Heart left ventricle (tissue), 13 donors: ENCODE measurements around the gene CDC42EP3.

ENCODE experiments used
- POLR2A ChIP-seq, 2 donors: fragments of 450-650 bp; IDR thresholded peaks; one replicate each; pipeline ENCODE4 v1.6.1; 2017; ENCODE audit warnings: antibody characterized with exemption in 2 of 2, mild to moderate bottlenecking in 2 of 2, moderate library complexity in 2 of 2
- TF ChIP-seq, protein P1 (sequence below), 12 donors: fragments of 200-600 bp; sonication (generic) in 4 of 12; IDR thresholded peaks; one replicate each; pipeline versions ENCODE4 v1.5.0 to v1.8.0; 2018 to 2022; ENCODE audit warnings: antibody characterized with exemption in 12 of 12, mild to moderate bottlenecking in 5 of 12
- donor health status: ischemic (EF 13 %, LVEDD 7.1; RV severe dilation, severe dysfunction).
- donor health status: DM: no; HTN: yes; CAD: no.
- donor health status: DM: no; HTN: no; CAD: no.
- donor health status: ischemic (EF 25% LVEDD 6.9; RV normal size, moderate dysfunction).
- donor health status: ischemic (EF 25% LVEDD 5.7; RV mildly dilated, moderate dysfunction).
- donor health status: ischemic (EF 35%, LVEDD 5.7; RV mildly dilated, moderate dysfunction).
- donor health status: nonischemic (EF 11% LVEDD 7.7; RV severe dilation, severe dysfunction).
- donor health status: DM: yes; HTN: yes; CAD: no.
- donor health status: PGD.
- donor health status: ischemic (EF 29% LVEDD 5.4; RV normal size, mild dysfunction).
- donor health status: nonischemic (EF 23%, LVEDD 6.1; RV moderate dilation, normal function).

DNA sequence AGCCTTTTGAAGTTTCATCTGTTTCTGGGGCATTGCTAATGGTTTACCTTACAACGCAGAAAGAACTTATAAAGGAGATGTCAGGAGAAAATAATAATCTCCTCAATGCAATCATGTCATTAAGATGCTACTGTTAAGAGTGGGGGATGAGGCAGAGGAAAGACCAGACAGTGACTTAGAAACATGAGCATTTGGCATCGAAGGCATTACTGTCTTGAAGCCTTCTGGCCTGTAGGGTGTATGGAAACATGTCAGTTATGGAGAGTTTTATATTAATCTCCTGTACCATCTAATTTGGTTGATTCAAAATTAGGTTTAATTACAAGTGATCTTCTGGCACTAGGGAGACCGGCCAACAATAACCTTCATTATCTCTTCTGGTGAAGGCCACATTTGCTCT, 32.5 kb downstream of the CDC42EP3 start:
- no peak for TF ChIP-seq POLR2A (IDR thresholded peaks at IDR 0.05)
- TF ChIP-seq, protein P1, sequence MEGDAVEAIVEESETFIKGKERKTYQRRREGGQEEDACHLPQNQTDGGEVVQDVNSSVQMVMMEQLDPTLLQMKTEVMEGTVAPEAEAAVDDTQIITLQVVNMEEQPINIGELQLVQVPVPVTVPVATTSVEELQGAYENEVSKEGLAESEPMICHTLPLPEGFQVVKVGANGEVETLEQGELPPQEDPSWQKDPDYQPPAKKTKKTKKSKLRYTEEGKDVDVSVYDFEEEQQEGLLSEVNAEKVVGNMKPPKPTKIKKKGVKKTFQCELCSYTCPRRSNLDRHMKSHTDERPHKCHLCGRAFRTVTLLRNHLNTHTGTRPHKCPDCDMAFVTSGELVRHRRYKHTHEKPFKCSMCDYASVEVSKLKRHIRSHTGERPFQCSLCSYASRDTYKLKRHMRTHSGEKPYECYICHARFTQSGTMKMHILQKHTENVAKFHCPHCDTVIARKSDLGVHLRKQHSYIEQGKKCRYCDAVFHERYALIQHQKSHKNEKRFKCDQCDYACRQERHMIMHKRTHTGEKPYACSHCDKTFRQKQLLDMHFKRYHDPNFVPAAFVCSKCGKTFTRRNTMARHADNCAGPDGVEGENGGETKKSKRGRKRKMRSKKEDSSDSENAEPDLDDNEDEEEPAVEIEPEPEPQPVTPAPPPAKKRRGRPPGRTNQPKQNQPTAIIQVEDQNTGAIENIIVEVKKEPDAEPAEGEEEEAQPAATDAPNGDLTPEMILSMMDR (IDR thresholded peaks at IDR 0.05), result no peak
